Activated naive CD4-positive, alpha-beta T cell treated with anti-CD3 and anti-CD28 coated beads, Interleukin-2, amount 50 U/mL, for 72 hours (primary cell): ENCODE results near the gene SULT4A1. TPM values are rescaled to one million over a fixed set of nuclear protein-coding genes. Genes with fewer than 3 reads are reported as not detected.

Experiments used
- ATAC-seq, 2 donors: fragments of 150-1000 bp; cut with Tn5 transposase; 2 replicates each; pipeline ENCODE4 v1.10.0; 2021; ENCODE audit warnings: mild to moderate bottlenecking in 2 of 2, moderate library complexity in 2 of 2
- DNase-seq, 2 donors: peaks; one replicate each; pipeline ENCODE4 v3.0.0; 2021 to 2022; ENCODE audit warnings: low spot score in 2 of 2
- H3K27ac Mint-ChIP-seq, 2 donors: one replicate each; pipeline ENCODE4 v1.8.0; 2022; ENCODE audit warnings: mild to moderate bottlenecking in 2 of 2, mixed read lengths in 2 of 2
- H3K36me3 Mint-ChIP-seq, 2 donors: one replicate each; pipeline ENCODE4 v1.8.0; 2022; ENCODE audit warnings: mixed read lengths in 2 of 2
- H3K9me3 Mint-ChIP-seq, 2 donors: one replicate each; pipeline ENCODE4 v1.8.0; 2022; ENCODE audit warnings: mixed read lengths in 2 of 2
- total RNA-seq, 2 donors: library from RNA; stranded (reverse); gene quantifications; one replicate each; pipeline ENCODE4 v1.2.3, GENCODE V29; 2022

Gene SULT4A1
- total RNA-seq, 2 donors from 2014 or later: 0.29 TPM; not detected in 1

DNA sequence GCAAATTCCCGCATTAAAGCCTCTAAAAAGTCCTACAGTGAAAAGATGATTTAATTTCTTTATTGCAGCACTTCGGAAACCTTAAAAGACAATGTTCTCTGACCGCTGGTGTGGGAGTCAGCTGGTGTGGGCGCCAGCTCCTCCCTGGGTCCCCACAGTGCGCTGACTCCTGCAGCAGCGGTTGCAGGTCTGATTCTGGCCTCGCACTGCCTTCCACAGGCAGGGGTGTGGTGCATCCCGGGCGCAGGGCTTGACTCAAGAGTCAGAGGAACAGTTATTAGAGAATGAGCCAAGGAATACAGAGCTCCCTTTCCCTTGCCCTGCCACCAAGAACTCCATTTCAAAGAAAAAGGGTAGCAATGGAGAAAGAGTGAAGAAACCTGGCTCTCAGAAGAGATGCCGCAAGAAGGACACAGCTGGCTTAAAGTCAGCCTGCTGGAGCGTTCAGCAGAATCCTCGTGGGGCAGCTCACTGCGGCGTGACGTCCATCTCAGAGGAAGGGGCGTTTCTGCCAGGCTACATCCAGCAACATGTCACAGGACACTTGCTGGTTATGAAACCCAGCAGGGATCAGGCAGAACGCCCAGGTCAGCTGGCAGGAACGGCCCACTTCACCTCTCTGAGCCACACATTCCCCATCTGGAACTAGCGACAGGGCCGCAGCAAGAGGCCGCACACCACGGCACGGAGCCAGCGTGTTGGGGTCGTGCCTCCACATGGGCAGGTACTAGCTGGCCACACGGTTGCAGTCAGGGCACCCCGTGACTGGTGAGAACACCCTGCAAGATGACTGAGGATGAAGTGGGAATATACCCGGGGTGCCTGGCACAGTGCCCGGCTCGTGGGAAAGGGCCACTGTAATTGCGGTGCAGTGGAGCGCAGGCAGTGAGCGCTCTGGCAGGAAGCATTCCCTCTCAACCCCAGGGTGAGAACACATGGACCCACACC is 32.1 kb downstream of the SULT4A1 start:
- Mint-ChIP-seq H3K27ac (no peak overlapping the region), H3K36me3 (no peaks in the 10 kb centered on the region), H3K9me3 (no peaks in the 10 kb centered on the region)
- DNase-seq: no peak
- no peak for ATAC-seq

DNA sequence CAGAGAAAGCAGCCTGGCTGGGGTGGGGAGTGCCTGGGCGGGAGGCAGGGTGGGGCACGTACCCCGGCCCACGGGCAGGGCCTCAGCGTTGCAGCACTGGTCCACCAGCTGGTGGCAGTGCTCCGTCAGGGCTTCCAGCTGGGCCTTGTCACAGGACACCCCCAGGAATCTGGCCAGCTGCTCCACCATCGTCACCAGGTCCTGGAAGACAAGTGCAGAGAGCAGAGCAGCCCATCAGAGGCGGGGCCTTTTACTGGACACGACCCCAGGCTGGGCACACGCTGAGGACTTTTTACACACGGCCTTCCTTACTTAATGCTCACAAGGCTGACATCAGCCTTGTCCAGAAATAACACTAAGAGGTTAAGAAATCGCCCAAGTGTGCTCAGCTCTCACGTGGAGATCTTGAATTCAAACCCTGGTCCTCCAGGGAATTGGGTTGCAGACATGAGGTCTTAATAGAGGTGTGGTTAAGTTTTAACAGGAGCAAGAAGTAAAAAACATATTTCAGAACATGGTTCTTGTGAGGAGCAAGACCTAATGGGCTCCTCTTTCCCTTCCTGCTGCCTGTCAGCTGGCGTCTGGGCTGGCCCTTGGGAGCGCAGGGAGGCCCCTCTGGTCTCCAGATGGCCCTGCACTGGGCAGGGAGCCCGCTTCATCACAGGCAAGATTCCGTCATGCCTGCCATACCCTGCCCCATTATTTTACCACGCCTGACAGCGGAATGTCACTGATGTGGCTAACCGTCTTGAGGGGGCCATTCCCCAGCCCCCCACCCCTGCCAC is 33.1 kb downstream of the SULT4A1 start:
- ATAC-seq (no peak), DNase-seq (peak in 1 of 2 donors; percentile 48)
- Mint-ChIP-seq H3K9me3 (no peaks in the 10 kb centered on the region), H3K27ac (no peak overlapping the region), H3K36me3 (no peaks in the 10 kb centered on the region)

DNA sequence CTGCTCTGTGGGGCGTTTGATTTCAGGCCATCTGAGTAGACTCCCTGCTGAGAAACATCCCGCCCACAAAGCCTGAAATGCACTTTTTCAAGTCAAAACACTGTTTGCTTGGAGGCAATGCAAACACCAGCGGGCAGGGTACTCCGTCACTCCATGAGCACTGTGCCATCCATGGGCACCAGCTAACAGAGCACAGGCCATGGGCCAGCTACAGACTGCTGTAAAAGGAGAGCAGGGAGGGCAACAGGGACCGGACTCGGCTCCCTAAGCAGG is 33.7 kb downstream of the SULT4A1 start:
- DNase-seq (no peak), ATAC-seq (no peak)
- Mint-ChIP-seq H3K36me3 (no peaks in the 10 kb centered on the region), H3K9me3 (no peaks in the 10 kb centered on the region), H3K27ac (no peak overlapping the region)

DNA sequence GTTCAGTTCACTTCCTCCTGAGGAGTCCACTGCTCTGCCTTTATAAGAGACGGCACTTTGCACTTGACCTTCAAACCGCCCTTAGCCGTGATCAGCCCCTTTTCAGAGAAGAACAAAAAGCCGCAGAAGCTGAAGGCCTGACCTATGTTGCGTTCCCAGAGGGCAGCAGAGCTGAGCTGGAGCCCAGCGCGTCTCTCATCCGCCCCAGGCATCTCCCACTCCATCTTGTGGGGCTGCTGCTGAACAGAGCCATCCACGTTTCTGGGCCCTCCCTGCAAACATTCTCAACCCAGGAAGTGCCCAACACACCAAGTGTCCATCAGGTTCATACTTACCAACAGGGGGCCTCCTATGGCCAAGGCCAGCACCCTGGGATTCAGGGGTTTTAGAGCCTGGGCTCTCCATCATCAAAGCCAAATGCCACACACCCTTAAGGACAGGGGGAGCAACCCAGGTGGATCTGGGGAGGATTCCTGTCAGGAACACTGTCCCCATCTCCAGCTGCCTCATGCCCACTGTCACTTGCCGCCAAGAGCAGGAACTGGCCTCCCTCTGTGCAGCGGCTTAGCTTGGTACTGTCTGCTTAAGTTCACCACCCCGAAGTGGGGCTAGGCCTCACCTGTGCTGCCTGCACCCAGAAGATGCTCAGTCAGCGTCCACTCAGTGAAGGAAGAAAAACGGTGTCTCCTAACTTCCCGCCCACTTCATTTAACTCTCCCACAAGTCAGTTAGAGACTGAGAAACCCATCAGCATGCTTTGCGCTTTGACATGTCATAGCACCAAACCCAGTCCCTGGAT is 34.2 kb downstream of the SULT4A1 start:
- Mint-ChIP-seq H3K27ac (no peak overlapping the region), H3K9me3 (no peaks in the 10 kb centered on the region), H3K36me3 (no peaks in the 10 kb centered on the region)
- no peak for ATAC-seq
- peak in 1 of 2 donors; percentile 52 for DNase-seq

DNA sequence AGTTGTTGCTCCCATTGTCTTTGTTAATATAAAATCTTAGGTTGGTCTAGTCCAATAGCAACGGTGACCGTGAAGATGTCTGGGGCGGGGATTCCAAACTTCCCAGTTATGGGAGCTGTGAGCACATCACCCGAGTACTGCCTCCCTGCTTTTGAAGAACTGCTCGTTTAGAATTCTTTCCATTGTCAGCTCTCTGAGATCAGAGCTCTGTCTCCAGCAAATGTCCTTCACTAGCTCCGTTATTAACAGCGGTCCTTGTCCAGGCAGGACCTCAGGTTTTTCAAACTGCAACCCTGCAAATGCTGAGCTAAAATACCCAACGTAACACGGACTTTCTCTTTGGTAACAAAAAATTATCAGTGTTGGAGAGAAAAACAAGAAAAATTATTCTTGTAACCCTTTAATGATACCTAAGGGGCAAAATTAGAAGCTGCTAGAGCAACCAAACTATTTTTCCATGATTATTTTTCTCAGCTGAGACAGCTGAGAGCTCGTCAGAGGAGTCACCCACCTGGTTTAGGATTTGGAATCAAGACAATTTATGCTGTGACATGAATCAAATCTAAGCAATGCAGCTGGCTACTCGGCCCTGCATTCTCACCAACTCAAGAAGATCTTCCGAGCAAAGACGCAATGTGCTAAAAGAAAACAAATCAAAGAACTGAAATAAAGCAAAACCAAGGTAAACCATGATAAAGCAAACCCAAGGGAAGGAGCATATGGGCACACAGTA is 35.1 kb downstream of the SULT4A1 start:
- Mint-ChIP-seq H3K9me3 (no peaks in the 10 kb centered on the region), H3K27ac (no peak overlapping the region), H3K36me3 (no peaks in the 10 kb centered on the region)
- no peak for ATAC-seq
- DNase-seq: no peak

DNA sequence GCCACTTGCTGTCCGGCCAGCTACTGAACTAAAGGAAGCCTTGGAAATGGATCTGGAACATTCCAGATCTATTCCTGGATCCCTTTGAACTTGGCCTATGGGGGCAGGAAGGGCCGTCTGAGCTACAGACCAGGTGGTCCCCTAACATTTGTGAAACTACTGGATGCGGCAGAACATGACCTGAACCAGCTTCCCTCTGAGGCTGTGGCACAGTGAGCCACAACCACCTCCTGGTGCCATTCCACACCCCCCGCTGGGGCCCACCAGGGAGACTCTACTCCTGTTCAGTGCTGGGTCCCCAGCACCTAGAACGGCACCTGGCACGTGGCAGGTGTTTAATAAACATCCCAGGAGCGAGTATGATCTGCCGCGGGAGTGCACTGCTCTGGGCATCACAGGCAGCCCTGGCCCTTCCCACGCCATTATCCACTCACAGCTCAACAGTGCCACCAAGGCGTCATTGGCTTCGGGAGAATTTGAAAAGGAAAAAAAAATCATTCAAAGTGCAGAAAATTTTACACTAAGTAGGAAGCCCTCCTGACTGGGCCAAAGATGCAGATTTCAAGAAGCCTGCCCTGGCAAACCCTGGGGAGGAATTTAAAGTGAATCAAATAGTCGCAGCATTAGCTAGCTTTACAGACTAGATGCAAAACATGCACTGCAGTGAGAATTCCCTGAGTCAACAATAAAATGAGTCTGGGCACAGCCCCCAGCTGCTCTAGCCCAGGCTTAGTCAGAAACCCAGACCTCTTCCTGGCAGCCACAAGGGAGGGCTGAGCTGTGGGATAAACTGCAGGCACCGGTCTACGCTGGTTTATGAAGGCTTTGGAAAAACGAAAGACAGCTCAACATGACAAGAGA is 35.9 kb downstream of the SULT4A1 start:
- Mint-ChIP-seq H3K27ac (no peak overlapping the region), H3K36me3 (no peaks in the 10 kb centered on the region), H3K9me3 (no peaks in the 10 kb centered on the region)
- DNase-seq (no peak), ATAC-seq (no peak)

DNA sequence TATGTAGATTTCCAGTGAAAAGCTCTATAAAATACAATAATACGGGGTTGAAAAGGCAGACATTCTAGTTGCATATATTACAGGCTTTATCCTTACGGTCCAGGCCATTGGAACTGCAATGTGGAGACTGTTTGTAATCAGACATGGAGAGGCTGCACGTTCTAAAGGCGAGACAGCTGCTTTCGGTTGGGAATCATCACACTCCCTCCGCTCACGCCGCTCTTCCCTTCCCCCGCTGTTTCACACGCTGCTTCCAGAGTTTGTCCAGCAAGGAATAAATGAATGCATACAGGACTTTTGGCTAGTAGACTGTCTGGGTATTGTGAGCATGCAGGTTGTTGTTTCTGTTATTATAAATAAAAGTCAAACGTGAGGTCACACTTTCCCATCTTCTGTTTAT is 36.7 kb downstream of the SULT4A1 start:
- Mint-ChIP-seq H3K27ac (no peak overlapping the region), H3K9me3 (no peaks in the 10 kb centered on the region), H3K36me3 (no peaks in the 10 kb centered on the region)
- ATAC-seq: no peak
- no peak for DNase-seq

DNA sequence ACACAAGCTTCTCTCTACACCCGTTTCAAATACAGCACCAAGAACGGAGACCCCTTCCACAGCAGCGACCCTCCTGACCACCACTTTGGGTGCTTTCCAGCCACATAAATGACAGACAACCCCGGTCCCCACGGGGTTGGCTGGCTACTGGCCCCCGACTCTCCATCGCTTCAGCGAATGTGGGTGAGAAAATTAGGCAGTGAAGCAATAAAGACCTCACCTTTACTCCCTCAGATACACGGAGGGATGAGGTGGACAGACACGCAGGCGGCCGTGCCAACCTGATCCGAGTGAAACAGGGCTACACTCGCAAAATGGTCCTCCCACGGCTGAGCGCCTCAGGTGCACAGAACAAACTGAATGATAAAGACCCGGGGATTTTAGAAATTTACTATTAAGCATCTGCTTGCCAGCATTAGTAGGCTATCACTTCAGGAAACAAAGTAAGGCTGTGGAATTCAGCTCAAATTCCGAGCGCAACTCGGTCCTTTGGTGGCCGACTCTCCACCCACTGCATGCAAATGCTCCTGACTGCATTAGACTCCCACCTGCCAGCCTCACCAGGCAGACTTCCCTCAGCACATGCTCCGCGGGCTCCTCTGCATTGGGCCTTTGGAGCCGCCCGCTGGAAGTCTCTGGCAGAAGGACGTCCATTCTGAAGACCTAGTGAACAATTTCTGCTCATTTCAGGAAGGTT is 37.4 kb downstream of the SULT4A1 start:
- DNase-seq (no peak), ATAC-seq (no peak)
- no peaks in the 10 kb centered on the region for H3K36me3 Mint-ChIP-seq
- H3K27ac Mint-ChIP-seq: no peak overlapping the region
- no peaks in the 10 kb centered on the region for H3K9me3 Mint-ChIP-seq

DNA sequence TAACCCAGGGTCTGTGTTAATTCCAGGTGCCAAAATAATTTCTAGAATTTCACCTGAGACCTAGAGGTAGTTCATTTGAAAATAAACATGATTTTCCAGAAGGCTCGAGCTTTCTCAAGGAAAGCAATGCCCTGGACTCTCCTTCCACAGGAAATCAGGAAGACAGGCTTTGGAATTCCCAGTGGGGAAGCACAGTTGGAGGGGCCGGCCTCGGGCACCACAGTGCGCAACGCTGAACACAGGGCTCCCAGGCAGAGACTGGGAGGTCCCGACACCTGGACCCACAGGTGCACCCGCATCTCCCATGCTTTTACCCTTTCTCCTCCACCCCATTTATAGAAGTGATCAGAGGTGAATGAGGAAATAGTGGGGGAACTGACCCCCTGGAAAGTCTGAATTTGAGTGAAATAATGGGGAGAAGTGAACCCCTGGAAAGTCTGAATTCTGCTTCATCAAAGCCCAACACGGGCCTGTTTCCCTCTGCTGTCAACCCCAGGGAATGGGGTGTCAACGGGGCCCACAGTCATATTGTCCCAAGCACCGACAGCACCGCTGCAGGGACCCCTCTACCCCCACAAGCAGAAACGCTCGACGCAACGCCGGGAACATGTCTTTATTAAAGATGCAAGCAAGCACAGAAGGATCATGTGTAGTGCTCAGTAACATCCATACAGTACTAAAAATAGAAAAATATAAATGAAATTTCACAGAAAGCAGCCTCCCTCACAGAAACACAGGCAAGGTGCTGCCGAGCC is 38.2 kb downstream of the SULT4A1 start:
- ATAC-seq: no peak
- Mint-ChIP-seq H3K27ac (no peak overlapping the region), H3K36me3 (no peaks in the 10 kb centered on the region), H3K9me3 (no peaks in the 10 kb centered on the region)
- no peak for DNase-seq

DNA sequence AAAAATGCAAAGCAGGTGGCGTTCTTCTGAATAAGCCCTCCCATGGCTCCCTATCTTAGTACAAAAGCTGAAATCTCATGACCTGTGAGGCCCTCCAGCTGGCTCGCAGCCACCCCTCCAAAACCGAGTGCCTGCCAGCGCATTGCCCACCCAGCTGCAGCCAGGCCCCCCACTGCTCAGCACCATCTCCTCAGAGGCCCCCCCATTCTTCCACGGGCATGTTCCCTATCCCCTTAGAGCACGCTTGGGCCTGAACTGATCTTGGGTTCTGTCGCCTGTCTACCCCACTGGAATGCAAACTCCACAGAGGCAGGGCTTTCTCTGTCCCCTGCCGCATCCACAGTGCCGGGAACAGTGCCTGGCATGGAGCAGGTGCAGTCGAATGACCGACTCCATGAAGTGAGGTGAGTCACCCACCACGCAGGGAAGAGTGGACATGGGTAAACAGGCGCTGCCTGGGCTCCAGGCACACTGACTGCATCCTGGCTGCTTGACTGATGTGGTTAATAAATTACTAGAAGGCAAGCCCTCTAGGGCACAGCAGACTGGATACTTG is 38.9 kb downstream of the SULT4A1 start:
- ATAC-seq: no peak
- Mint-ChIP-seq H3K27ac (no peak overlapping the region), H3K9me3 (no peaks in the 10 kb centered on the region), H3K36me3 (no peaks in the 10 kb centered on the region)
- peak in 1 of 2 donors; percentile 48 for DNase-seq

DNA sequence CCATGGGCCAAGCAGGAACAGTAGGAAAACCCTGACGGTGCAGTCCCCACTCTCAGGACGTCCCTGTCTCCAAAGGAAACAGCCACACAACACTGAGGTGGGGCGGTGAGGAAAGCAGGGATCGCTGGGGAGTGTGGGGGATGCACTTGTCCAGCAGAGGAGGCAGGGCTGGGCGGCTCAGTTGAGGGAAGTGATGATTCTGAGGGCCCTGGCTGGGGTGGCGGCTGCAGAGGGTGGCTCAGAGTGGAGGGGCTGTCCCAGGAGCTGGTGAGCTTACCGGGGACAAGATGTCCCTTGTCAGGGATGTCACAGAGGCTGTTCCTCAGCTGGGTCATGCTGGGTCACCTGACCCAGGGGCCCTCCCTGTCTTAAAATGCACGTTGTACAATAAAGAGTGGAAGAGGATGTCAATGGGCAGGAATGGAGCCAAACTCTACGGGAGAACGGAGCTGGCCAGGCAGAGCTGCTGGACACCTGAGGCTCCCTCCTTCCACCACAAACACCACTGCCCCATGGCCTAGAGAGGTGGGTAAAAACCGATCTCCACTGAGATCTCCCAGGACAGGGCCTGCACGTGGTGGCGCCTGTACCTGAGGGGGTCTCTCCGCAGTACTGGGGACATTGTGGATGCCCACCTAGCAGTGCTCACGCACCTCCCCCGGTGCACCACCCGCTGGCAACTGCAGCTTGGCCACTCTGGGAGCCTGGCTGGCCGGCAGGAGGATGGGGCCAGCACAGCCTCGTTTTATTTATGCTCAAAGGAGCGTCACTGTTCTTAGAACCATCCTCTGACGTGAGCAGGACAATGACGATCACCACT is 40.5 kb downstream of the SULT4A1 start:
- ATAC-seq (no peak), DNase-seq (peak in 1 of 2 donors; percentile 31)
- no peaks in the 10 kb centered on the region for H3K36me3 Mint-ChIP-seq
- no peak overlapping the region for H3K27ac Mint-ChIP-seq
- H3K9me3 Mint-ChIP-seq: no peaks in the 10 kb centered on the region

DNA sequence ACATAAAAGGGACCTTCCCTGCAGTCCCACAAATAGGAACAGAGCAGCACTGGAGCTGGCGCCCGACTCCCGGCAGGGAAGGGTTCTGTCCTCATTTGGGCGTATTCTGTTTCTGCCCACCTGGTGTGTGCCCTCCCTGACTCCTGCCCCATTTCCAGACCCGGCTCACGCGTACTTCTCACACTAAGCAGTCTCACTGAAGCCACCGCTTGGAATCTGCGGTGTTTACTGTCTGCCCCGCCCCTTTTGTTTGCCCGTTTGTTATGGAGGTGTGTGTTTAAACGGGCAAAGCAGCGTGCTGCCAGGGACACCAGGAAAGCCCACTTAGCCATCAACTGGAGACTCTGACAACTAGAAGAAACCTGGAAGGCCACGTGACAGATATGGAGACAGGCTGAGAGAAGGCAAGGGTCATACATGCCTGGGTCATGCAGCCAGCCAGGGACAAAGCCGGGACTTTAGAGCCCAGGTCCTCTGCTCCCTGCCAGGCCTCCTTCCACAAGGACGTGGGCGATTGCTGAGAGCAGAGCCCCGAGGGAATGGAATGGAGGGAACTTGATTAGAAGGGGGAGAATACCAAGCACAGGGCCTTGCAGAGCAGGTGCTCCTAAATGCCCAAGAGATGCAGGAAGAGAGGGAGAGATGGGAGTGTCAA is 41.5 kb downstream of the SULT4A1 start:
- ATAC-seq: no peak
- no peak for DNase-seq
- H3K27ac Mint-ChIP-seq: peak overlapping the region in 1 of 2 donors; percentile 2
- no peaks in the 10 kb centered on the region for H3K36me3 Mint-ChIP-seq
- no peaks in the 10 kb centered on the region for H3K9me3 Mint-ChIP-seq

DNA sequence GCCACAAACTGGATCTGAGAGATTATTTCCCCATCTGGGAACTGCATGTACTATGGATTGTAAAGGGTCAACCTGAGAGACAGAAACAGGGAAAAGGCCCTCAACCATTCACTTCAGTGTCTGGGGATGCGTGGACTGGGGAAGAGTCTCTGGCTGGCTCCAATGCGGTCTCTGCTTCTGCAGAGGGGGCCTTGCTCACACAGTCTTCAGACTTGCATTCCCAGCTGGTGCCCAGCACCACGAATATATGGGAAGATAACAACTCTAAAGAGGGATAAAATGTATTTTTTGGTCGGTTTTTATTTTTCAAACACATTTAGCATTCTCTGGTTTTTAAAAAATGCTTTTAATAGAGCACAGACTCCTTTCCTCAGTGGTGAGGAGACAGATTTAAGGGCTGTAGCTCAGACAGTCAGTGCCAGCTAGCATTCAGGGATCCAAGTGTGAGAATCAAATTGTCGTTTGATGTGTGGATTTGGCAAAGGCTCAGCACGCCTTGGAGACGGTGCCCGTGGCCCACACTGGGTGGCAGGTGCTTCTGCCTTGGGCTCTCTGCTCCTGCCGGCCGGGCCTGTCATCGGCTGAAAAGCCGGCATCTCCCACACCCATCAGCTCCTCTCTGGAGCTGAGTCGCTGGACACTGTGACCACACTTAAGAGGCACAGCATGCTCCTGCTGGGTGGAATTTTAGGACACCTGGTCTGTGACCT is 42.2 kb downstream of the SULT4A1 start:
- ATAC-seq: no peak
- DNase-seq: no peak
- peaks cover 0 to 3% of the 10 kb centered on the region in 2 donors for H3K36me3 Mint-ChIP-seq
- no peaks in the 10 kb centered on the region for H3K9me3 Mint-ChIP-seq
- H3K27ac Mint-ChIP-seq: no peak overlapping the region
